HG03064 (cell line): ENCODE data around the gene FSTL5.

ENCODE experiments used
- ATAC-seq: cut with Tn5 transposase; IDR thresholded peaks from one replicate; pipeline ENCODE4 v1.9.1; 2021; ENCODE audit warnings: low read depth; ENCODE audit not compliant: unreplicated experiment

The FSTL5 gene

GRCh38 chr4:161359491-161359890 lies 804.3 kb downstream of the FSTL5 start:
- no peak for ATAC-seq

DNA sequence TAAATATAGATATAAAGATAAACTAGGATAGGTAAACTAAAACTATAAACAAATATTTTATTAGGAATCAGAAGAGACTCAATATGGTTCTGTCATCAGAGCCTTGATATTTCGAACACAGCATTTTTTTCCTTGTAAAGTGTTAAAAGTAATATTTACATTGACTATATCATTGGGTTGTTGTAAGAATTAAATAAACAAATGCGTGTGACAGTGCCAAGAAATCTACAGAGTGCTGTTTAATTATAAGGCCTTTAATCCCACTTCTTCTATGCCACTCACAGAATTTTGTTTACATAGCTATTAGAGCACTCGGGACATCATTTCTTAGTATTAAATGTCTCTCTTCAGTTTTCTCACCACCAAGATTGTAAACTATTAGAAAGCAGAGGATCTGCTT lies 807.4 kb downstream of the FSTL5 start:
- ATAC-seq: no peak

- ATAC-seq: no peak
Observed at GRCh38 chr4:161350946-161351345, 812.9 kb downstream of the FSTL5 start.

DNA sequence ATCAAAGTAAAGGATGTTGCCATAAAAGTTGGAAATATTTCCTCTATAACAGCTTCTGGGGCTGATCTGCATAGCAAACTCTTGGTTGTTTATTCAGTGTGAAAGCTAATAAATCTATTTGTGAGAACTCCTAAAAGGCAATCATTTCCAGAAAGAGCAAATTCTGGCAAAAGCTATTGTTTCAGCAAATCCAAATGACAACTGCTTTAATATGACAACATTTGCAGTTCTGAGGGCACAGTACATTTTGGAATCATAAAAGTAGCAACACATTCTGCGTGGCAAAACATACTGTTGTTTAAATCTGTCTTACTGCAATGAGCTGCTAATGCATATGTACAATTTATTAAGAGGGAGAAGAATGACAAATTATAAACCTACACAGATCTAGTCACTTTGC lies 818.1 kb downstream of the FSTL5 start:
- ATAC-seq: no peak

DNA sequence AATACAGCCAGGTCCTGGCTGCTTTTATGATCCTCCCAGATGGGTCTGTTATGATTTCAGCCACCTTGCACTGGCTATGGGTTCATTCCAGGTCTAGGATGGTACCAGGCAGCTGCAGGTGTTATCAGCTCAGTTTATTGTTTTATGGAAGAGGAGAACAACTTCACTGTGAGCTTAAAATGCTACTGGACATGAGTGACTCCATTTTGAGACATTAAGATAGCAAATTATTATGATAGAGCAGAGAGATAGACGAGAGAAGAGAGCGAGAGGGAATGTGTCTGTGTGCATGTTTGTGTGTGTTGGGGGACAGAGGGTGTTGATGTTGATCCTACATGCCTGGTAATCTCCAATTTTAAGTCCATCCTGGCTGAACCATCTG lies 820.2 kb downstream of the FSTL5 start:
- no peak for ATAC-seq

DNA sequence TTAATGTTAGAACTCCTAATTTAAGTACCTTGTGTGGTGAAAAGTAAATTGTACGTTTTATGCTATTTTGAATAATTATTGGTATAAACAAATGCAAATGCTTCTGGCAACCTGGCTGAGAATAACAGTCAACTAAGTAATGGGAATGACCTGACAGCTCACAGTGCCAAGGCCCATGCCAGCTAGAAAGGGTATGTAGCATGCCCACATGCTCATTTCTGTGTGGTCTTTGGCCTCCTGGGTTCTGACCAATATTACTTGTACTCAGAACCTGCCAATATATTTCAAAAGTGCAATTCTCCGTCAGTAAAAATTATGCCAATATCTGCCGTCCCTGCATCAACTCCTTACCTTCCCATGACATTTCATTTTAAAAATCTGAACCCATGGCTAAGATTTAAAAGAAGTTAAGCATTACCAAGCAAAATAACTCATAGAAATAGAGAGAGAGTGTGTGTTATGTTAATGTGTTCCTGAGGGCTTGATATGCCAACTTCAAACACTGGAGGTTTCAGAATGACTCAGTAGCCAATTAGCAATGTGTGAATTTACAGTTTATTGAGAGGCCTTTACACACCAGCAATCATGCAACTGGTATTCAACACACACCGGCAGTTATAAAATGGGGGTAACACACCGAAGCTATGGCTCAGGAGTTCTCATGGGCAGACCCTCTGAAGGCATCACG lies 820.8 kb downstream of the FSTL5 start:
- ATAC-seq: no peak

DNA sequence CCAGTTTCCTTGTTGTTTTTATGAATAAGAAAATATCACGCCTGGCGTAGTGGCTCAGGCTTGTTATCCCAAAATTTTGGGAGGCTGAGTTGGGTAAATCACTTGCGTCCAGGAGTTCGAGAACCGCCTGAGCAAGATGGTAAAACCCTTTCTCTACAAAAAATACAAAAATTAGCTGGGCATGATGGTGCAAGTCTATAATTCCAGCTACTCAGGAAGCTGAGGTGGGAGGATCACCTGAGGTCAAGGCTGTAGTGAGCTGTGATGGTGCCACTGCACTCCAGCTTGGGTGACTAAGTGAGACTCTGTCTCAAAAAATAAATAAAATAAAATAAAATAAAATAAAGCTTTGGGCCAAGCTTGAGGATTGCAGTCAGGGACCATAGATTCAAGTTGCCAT lies 827.2 kb downstream of the FSTL5 start:
- no peak for ATAC-seq

DNA sequence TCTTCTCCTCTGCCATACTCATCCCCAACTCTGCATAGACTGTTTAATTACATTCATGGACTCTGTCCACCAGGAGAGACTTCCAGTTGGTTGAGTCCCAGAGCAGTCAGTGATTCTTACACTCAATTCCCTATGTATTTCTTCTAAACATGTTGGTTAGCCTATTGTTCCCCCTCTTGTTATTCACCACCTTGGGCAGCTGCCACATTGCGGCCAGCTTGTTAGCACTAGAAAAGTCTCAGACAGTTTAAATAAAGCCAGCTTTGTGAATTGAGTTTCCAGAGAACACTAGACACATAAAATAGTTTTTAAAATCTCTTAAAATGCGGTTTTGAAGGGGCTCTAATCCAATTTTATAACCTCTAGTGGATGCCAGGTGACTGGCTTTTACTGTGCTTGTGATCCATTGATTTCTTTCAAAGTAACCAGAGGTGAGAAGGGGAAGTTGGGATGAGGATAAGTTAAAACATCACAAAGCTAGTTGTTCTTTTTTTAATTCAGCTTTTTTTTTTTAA lies 827.7 kb downstream of the FSTL5 start:
- no peak for ATAC-seq
